Measurements from ENCODE around the gene DLG1. TPM values are rescaled to one million over a fixed set of nuclear protein-coding genes. Genes with fewer than 3 reads are reported as not detected.
A peak's percentile ranks its signal among the peaks of the same experiment; 100 is the strongest.

DLG1 gene
- total RNA-seq: 142 TPM

- DNase-seq: peak; percentile 63
Observed at GRCh38 chr3:197298341-197298944, at the start of gene DLG1. Gene DLG1 (minus strand): TSS chr3:197298612. CDS start chr3:197297204, 1,408 bp downstream.

GRCh38 chr3:197348014-197348413 is 49.6 kb upstream of the DLG1 start:
- no peak for DNase-seq

GRCh38 chr3:197345390-197345789 is 47.0 kb upstream of the DLG1 start:
- no peak for DNase-seq

- DNase-seq: no peak
Observed at GRCh38 chr3:197344582-197345318, 46.3 kb upstream of the DLG1 start.

- no peak for DNase-seq
Observed at GRCh38 chr3:197343656-197344408, 45.4 kb upstream of the DLG1 start.

- DNase-seq: no peak
Observed at GRCh38 chr3:197343111-197343510, 44.7 kb upstream of the DLG1 start.

- no peak for DNase-seq
Observed at GRCh38 chr3:197340521-197340871, 42.1 kb upstream of the DLG1 start.

GRCh38 chr3:197339841-197340520 is 41.6 kb upstream of the DLG1 start:
- DNase-seq: no peak

- DNase-seq: no peak
Observed at GRCh38 chr3:197338586-197338985, 40.2 kb upstream of the DLG1 start.

GRCh38 chr3:197337656-197338055 is 39.2 kb upstream of the DLG1 start:
- no peak for DNase-seq

- DNase-seq: no peak
Observed at GRCh38 chr3:197337214-197337613, 38.8 kb upstream of the DLG1 start.

GRCh38 chr3:197336348-197336747 is 37.9 kb upstream of the DLG1 start:
- DNase-seq: no peak

- DNase-seq: no peak
Observed at GRCh38 chr3:197335428-197336132, 37.2 kb upstream of the DLG1 start.

GRCh38 chr3:197333901-197334639 is 35.7 kb upstream of the DLG1 start:
- no peak for DNase-seq

- DNase-seq: no peak
Observed at GRCh38 chr3:197331131-197331530, 32.7 kb upstream of the DLG1 start.

- DNase-seq: no peak
Observed at GRCh38 chr3:197329382-197329781, 31.0 kb upstream of the DLG1 start.

- no peak for DNase-seq
Observed at GRCh38 chr3:197328198-197328597, 29.8 kb upstream of the DLG1 start.

- peak; percentile 52 for DNase-seq
Observed at GRCh38 chr3:197327701-197328100, 29.3 kb upstream of the DLG1 start.

- DNase-seq: no peak
Observed at GRCh38 chr3:197325773-197326172, 27.4 kb upstream of the DLG1 start.

- DNase-seq: no peak
Observed at GRCh38 chr3:197322149-197322548, 23.7 kb upstream of the DLG1 start.

- no peak for DNase-seq
Observed at GRCh38 chr3:197320582-197320981, 22.2 kb upstream of the DLG1 start.
